ENCODE data around the gene SMG9.

Gene SMG9

GRCh38 chr19:43694553-43694952, 60.2 kb downstream of the SMG9 start:
- H3K9ac ChIP-seq (ENCODE audit: low read length), result no peak overlapping the region
- H2AFZ ChIP-seq (ENCODE audit: low read length), result no peak overlapping the region
- no peak for DNase-seq
- H3K79me2 ChIP-seq (ENCODE audit: low read length), result no peaks in the 10 kb centered on the region
- 0 out of 2 replicates have a peak, but pooled peaks cover 3% of the 10 kb centered on the region for H3K27me3 ChIP-seq (replicated peaks; ENCODE audit: insufficient read depth, low read length)
- no peaks in the 10 kb centered on the region for H3K9me3 ChIP-seq (replicated peaks; ENCODE audit: insufficient read depth, low read length)
- no peaks in the 10 kb centered on the region for H3K4me1 ChIP-seq (ENCODE audit: low read length)
- H3K9me2 ChIP-seq (replicated peaks; ENCODE audit: insufficient read depth, low read length), result no peaks in the 10 kb centered on the region
- no peaks in the 10 kb centered on the region for H4K20me1 ChIP-seq (ENCODE audit: insufficient read depth, low read length)
- H3K4me2 ChIP-seq (ENCODE audit: low read depth, low read length), result no peak overlapping the region
- TF ChIP-seq CTCF (IDR thresholded peaks at IDR 0.05; ENCODE audit: low read length), result no peak
- no peak for TF ChIP-seq EZH2phosphoT487 (IDR thresholded peaks at IDR 0.05; ENCODE audit: low read length)
- no peak for TF ChIP-seq EZH2 (optimal IDR thresholded peaks at IDR 0.05; ENCODE audit: low read depth, low read length)
- no peaks in the 10 kb centered on the region for H3F3A ChIP-seq (ENCODE audit: insufficient read depth, low read length)
- H3K36me3 ChIP-seq (replicated peaks; ENCODE audit: insufficient read depth, low read length), result no peaks in the 10 kb centered on the region
- no peak overlapping the region for H3K27ac ChIP-seq (ENCODE audit: low read length)
- no peak overlapping the region for H3K4me3 ChIP-seq (ENCODE audit: low read length)

GRCh38 chr19:43692877-43693276, 61.9 kb downstream of the SMG9 start:
- Histone ChIP-seq H3K4me1 (ENCODE audit: low read length) (no peaks in the 10 kb centered on the region), H3K4me3 (ENCODE audit: low read length) (no peak overlapping the region), H3K79me2 (ENCODE audit: low read length) (no peaks in the 10 kb centered on the region), H3K4me2 (ENCODE audit: low read depth, low read length) (no peak overlapping the region), H3K9ac (ENCODE audit: low read length) (no peak overlapping the region), H2AFZ (ENCODE audit: low read length) (no peak overlapping the region), H3K27me3 (replicated peaks; ENCODE audit: insufficient read depth, low read length) (0 out of 2 replicates have a peak, but pooled peaks cover 3% of the 10 kb centered on the region), H3K36me3 (replicated peaks; ENCODE audit: insufficient read depth, low read length) (no peaks in the 10 kb centered on the region), H3F3A (ENCODE audit: insufficient read depth, low read length) (no peaks in the 10 kb centered on the region), H4K20me1 (ENCODE audit: insufficient read depth, low read length) (no peaks in the 10 kb centered on the region), H3K9me2 (replicated peaks; ENCODE audit: insufficient read depth, low read length) (no peaks in the 10 kb centered on the region), H3K9me3 (replicated peaks; ENCODE audit: insufficient read depth, low read length) (no peaks in the 10 kb centered on the region), H3K27ac (ENCODE audit: low read length) (no peak overlapping the region)
- no peak for DNase-seq
- TF ChIP-seq EZH2phosphoT487 (IDR thresholded peaks at IDR 0.05; ENCODE audit: low read length) (no peak), EZH2 (optimal IDR thresholded peaks at IDR 0.05; ENCODE audit: low read depth, low read length) (no peak), CTCF (IDR thresholded peaks at IDR 0.05; ENCODE audit: low read length) (no peak)

GRCh38 chr19:43692385-43692784, 62.4 kb downstream of the SMG9 start:
- 0 out of 2 replicates have a peak, but pooled peaks cover 3% of the 10 kb centered on the region for H3K27me3 ChIP-seq (replicated peaks; ENCODE audit: insufficient read depth, low read length)
- H3K4me3 ChIP-seq (ENCODE audit: low read length), result no peak overlapping the region
- H2AFZ ChIP-seq (ENCODE audit: low read length), result no peak overlapping the region
- H3F3A ChIP-seq (ENCODE audit: insufficient read depth, low read length), result no peaks in the 10 kb centered on the region
- no peaks in the 10 kb centered on the region for H3K4me1 ChIP-seq (ENCODE audit: low read length)
- H3K9ac ChIP-seq (ENCODE audit: low read length), result no peak overlapping the region
- no peaks in the 10 kb centered on the region for H4K20me1 ChIP-seq (ENCODE audit: insufficient read depth, low read length)
- no peak for TF ChIP-seq EZH2 (optimal IDR thresholded peaks at IDR 0.05; ENCODE audit: low read depth, low read length)
- TF ChIP-seq CTCF (IDR thresholded peaks at IDR 0.05; ENCODE audit: low read length), result no peak
- TF ChIP-seq EZH2phosphoT487 (IDR thresholded peaks at IDR 0.05; ENCODE audit: low read length), result no peak
- H3K9me3 ChIP-seq (replicated peaks; ENCODE audit: insufficient read depth, low read length), result no peaks in the 10 kb centered on the region
- DNase-seq, result no peak
- no peaks in the 10 kb centered on the region for H3K36me3 ChIP-seq (replicated peaks; ENCODE audit: insufficient read depth, low read length)
- no peaks in the 10 kb centered on the region for H3K79me2 ChIP-seq (ENCODE audit: low read length)
- no peak overlapping the region for H3K27ac ChIP-seq (ENCODE audit: low read length)
- no peak overlapping the region for H3K4me2 ChIP-seq (ENCODE audit: low read depth, low read length)
- H3K9me2 ChIP-seq (replicated peaks; ENCODE audit: insufficient read depth, low read length), result no peaks in the 10 kb centered on the region

Measured in MM.1S (cell line).